Thoracic aorta (tissue), 2 donors: ENCODE measurements around the gene TMEM255B. TPM values are rescaled to one million over a fixed set of nuclear protein-coding genes. Genes with fewer than 3 reads are reported as not detected.

Experiments used
- ATAC-seq: fragments of 150-250 bp; one replicate; pipeline ENCODE4 v1.8.0; 2017; ENCODE audit warnings: low read depth; ENCODE audit not compliant: insufficient number of reproducible peaks, low FRiP score
- DNase-seq: peaks from one replicate; pipeline ENCODE4 v3.0.0-alpha.2; 2020; ENCODE audit warnings: low spot score
- H3K27ac ChIP-seq, 2 donors: fragments of 200-600 bp; sonication (generic); 1 replicate in 1 of 2; 2 replicates in 1 of 2; pipeline ENCODE4 v1.5.1; 2016; ENCODE audit warnings: mild to moderate bottlenecking in 2 of 2, moderate library complexity in 2 of 2
- H3K27me3 ChIP-seq: fragments of 200-600 bp; sonication (generic); replicated peaks from 2 replicates; pipeline ENCODE4 v1.6.0; 2016; ENCODE audit warnings: mild to moderate bottlenecking; ENCODE audit not compliant: insufficient read depth
- H3K36me3 ChIP-seq: fragments of 200-600 bp; sonication (generic); one replicate; pipeline ENCODE4 v1.5.1; 2016
- H3K4me1 ChIP-seq, 2 donors: fragments of 200-600 bp; sonication (generic); 1 replicate in 1 of 2; 2 replicates in 1 of 2; pipeline versions ENCODE4 v1.5.1 to v1.6.0; 2016; ENCODE audit warnings: low read depth in 2 of 2, mild to moderate bottlenecking in 1 of 2; ENCODE audit not compliant: control insufficient read depth in 1 of 2
- H3K4me3 ChIP-seq: fragments of 200-600 bp; sonication (generic); 2 replicates; pipeline ENCODE4 v1.5.1; 2016; ENCODE audit warnings: mild to moderate bottlenecking
- H3K9me3 ChIP-seq: fragments of 200-600 bp; sonication (generic); 2 replicates; pipeline ENCODE4 v1.5.1; 2016
- CTCF ChIP-seq: fragments of 200-600 bp; sonication (generic); IDR thresholded peaks from one replicate; pipeline ENCODE4 v1.5.1; 2019; ENCODE audit warnings: antibody characterized with exemption
- total RNA-seq, 2 donors: library from RNA; depleted of rRNA; stranded (reverse); fragments of >200 nt; gene quantifications; one replicate each; pipeline versions ENCODE4 v1.1.0 to v1.2.3, GENCODE V29; 2016

The TMEM255B gene
- total RNA-seq, 2 donors from 2014 or later: 11.2 to 14.9 TPM

- no peak for DNase-seq
- Histone ChIP-seq H3K4me3 (no peak overlapping the region), H3K4me1 (no peaks in the 10 kb centered on the region), H3K9me3 (no peaks in the 10 kb centered on the region), H3K27me3 (no peaks in the 10 kb centered on the region), H3K27ac (no peak overlapping the region), H3K36me3 (no peaks in the 10 kb centered on the region)
- no peak for ATAC-seq
- no peak for TF ChIP-seq CTCF
These were observed 26.7 kb upstream of the TMEM255B start for GRCh38 chr13:113732176-113732960.

- ATAC-seq (no peak), DNase-seq (no peak)
- Histone ChIP-seq H3K27ac (no peak overlapping the region), H3K4me1 (no peaks in the 10 kb centered on the region), H3K9me3 (no peaks in the 10 kb centered on the region), H3K27me3 (no peaks in the 10 kb centered on the region), H3K36me3 (no peaks in the 10 kb centered on the region), H3K4me3 (no peak overlapping the region)
- TF ChIP-seq CTCF: no peak
These were observed 25.8 kb upstream of the TMEM255B start for GRCh38 chr13:113732961-113733950.

- no peaks in the 10 kb centered on the region for H3K9me3 ChIP-seq
- no peaks in the 10 kb centered on the region for H3K36me3 ChIP-seq
- no peak overlapping the region for H3K27ac ChIP-seq
- H3K4me3 ChIP-seq: no peak overlapping the region
- ATAC-seq: no peak
- no peaks in the 10 kb centered on the region for H3K27me3 ChIP-seq
- TF ChIP-seq CTCF: no peak
- H3K4me1 ChIP-seq: no peaks in the 10 kb centered on the region
- no peak for DNase-seq
These were observed 24.8 kb upstream of the TMEM255B start for GRCh38 chr13:113734099-113734825.

GRCh38 chr13:113734826-113735125 lies 24.2 kb upstream of the TMEM255B start:
- ATAC-seq: no peak
- no peak overlapping the region for H3K4me3 ChIP-seq
- no peaks in the 10 kb centered on the region for H3K27me3 ChIP-seq
- H3K4me1 ChIP-seq: no peaks in the 10 kb centered on the region
- H3K36me3 ChIP-seq: no peaks in the 10 kb centered on the region
- no peak overlapping the region for H3K27ac ChIP-seq
- TF ChIP-seq CTCF: no peak
- DNase-seq: no peak
- H3K9me3 ChIP-seq: no peaks in the 10 kb centered on the region

- Histone ChIP-seq H3K4me3 (no peak overlapping the region), H3K27ac (no peak overlapping the region), H3K27me3 (no peaks in the 10 kb centered on the region), H3K36me3 (no peaks in the 10 kb centered on the region), H3K4me1 (no peaks in the 10 kb centered on the region), H3K9me3 (no peaks in the 10 kb centered on the region)
- TF ChIP-seq CTCF: no peak
- DNase-seq (no peak), ATAC-seq (no peak)
These were observed 23.8 kb upstream of the TMEM255B start for GRCh38 chr13:113735194-113735593.
